ENCODE measurements around the gene GRIN3A.

DNA sequence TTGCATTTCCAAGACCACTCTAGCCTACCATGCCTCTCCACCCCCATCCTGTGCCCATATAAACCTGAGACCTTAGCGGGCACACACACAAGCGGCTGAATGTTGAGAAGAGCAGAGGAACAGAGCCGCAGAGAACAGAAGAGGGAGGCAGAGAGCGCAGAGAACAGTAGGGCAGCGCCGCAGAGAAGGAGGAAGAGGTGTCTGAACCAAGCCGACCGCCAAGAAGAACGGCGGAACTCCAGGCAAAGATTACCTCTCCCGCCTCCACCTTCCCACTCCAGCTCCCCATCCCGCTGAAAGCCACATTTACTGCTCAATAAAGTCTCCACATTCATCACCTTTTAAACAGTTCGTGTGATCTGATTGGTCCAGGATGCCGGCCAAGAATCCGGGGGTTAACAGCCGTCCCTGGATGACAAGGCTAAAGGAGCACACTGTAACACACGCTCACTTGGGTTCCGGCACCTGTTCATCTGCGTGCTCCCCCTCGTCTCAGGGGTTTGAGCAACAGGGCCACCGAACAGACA is 33.2 kb downstream of the GRIN3A start:
- TF ChIP-seq POLR2A (IDR thresholded peaks at IDR 0.05; ENCODE audit: extremely low read depth, insufficient read length) (no peak), CTCF (IDR thresholded peaks at IDR 0.05; ENCODE audit: low read depth, low read length) (no peak)

Measured in NB4 (cell line).